ENCODE results near the gene DTX4. TPM values are rescaled to one million over a fixed set of nuclear protein-coding genes. Genes with fewer than 3 reads are reported as not detected.
"Not testable (repeated sequence)": the region's sequence is repeated elsewhere in the genome, so short reads cannot be mapped to it uniquely, and the experiment has no call there.

Gene DTX4
- polyA plus RNA-seq (ENCODE audit: insufficient read length in 4 of 4), result 10 to 100 TPM; 42.0 to 52.5 (median 45.3) TPM

DNA sequence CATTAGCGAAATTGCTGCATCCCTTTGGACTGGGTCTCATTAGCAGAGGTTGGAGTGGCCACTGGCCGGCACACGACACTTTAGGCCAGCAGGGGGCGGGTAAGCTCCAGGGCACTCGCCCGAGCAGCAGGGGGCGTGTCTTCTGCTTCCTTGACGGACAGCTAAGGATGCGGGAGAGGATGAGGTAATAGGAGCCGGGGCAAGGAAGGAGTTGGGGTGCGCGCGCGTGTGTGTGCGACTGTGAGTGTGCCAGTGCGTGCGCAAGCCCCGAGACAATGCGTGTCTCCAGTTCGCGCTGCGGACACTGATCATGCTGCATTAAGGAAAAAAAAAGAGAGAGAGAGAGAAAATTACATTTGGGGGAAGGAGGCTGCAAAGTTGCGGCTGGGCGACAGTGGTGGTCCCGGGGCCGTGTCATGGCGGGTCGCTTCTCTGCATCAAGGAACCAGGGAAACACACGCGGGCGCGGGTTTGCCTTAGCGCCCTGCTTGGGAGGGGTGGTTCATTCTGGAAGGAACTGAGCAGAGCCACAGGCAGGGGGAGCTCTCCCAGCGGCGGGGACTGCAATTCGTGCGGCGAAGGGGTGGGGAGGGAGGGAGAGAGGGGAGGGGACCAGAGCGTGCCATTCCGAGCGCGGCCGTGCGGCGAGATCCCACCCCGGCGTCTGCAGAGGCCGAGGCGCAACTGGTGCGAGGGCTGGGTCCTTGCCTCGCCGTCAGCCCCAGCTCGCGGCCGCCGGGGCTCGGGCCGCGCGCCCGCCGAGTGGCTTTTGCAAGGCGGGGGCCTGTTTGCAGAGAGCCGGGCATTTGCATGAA, at the start of gene DTX4:
TSS of gene DTX4 (plus strand) at position 625 of the 815 bp plus-strand sequence. CDS start 464 bp downstream, outside the sequence.
- peak; percentile 84 to 87 (median 84) for DNase-seq (ENCODE audit: low read depth in 4 of 4, low spot score in 3 of 4)

DNA sequence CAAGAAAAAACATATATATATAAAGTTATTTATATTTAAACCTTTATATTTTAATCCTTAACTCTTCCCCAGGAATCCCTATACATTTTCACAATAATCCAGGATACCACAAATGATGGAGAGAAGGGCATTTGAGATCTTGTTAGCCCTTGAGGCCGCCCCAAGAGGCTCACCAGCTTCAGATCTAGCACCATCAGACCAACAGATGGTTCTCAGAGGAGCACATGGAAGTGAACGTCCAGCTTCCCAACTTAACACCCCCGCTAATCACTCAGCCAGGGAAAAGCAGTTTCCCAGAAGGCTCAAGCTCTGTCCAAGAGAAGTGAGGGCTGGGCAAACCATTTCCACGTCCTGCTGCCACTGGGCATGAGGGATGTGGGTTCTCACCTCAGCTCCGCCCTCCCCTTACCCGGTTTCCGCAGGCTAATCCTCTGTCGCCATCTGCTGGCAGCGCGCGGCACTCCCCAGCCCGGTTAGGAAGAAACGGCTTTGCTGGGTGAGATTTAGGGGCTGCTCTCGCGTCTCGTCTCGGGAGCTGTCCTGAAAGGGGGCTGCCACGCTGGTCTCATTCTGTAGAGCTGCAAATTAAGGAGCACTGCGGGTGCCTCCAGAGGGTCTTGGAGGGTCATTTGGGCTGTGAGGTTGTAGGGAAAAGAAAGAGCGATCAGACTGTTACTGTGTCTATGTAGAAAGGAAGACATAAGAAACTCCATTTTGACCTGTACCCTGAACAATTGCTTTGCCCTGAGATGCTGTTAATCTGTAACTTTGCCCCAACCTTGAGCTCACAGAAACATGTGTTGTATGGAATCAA, 36.1 kb upstream of the DTX4 start:
- DNase-seq (ENCODE audit: low read depth in 4 of 4, low spot score in 3 of 4), result peak in 3 of 4 donors; percentile 60 to 75 (median 72)

DNA sequence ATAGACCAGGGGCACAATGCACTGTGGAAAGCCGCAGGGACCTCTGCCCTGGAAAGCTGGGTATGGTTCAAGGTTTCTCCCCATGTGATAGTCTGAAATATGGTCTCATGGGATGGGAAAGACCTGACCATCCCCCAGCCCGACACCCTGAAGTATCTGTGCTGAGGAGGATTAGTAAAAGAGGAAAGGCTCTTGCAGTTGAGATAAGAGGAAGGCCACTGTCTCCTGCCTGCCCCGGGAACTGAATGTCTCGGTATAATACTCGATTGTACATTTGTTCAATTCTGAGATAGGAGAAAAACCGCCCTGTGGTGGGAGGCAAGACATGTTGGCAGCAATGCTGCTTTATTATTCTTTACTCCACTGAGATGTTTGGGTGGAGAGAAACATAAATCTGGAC, 35.4 kb upstream of the DTX4 start:
- DNase-seq (ENCODE audit: low read depth in 4 of 4, low spot score in 3 of 4), result not testable (repeated sequence)

DNA sequence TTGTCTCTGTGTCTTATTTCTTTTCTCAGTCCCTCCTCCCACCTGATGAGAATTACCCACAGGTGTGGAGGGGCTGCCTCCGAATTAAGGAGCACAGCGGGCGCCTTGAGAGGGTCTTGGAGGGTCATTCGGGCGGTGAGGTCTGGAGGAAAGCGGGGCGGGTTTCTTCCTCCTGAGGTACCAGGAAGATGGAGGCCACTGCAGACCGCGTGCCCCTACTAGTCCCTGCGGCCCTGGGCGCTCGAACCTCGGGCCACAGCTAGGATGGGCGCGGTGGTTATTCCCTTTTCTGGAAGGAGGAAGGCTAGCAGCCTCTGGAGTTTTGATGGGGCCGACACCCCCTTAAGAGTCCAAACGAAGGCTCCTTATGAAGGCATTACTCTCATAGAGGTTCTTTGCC, 34.7 kb upstream of the DTX4 start:
- DNase-seq (ENCODE audit: low read depth in 4 of 4, low spot score in 3 of 4), result no peak

DNA sequence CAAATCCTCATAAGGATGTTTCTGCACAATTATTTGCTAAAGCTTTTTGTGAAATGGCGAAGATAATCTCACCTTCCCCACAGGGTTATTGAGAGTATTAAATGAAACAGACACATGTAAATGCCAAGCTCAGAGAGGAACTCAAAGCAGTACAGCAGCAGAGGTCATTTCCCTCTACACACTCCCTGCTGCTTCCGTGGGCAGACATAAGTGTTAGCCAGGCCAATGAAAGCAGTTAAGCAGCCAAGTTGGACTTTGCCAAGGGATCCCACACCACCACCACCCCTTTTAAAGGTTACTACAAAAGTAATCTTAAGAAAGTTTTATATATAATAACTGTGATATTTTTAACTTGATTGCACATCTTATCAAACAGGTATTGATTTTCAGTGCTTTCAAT, 33.3 kb upstream of the DTX4 start:
- no peak for DNase-seq (ENCODE audit: low read depth in 4 of 4, low spot score in 3 of 4)

DNA sequence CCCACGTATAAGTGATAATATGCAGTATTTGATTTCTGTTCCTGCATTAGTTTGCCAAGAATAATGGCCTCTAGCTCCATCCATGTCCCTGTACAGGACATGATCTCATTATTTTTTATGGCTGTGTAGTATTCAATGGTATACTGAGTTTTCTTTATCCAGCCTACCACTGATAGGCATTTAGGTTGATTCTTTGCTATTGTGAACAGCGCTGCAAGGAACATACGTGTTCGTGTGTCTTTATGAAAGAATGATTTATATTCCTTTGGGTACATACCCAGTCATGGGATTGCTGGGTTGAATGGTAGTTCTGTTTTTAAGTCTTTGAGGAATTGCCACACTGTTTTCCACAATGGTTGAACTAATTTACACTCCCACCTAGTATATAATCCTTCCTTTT, 30.7 kb upstream of the DTX4 start:
- DNase-seq (ENCODE audit: low read depth in 4 of 4, low spot score in 3 of 4), result no peak

DNA sequence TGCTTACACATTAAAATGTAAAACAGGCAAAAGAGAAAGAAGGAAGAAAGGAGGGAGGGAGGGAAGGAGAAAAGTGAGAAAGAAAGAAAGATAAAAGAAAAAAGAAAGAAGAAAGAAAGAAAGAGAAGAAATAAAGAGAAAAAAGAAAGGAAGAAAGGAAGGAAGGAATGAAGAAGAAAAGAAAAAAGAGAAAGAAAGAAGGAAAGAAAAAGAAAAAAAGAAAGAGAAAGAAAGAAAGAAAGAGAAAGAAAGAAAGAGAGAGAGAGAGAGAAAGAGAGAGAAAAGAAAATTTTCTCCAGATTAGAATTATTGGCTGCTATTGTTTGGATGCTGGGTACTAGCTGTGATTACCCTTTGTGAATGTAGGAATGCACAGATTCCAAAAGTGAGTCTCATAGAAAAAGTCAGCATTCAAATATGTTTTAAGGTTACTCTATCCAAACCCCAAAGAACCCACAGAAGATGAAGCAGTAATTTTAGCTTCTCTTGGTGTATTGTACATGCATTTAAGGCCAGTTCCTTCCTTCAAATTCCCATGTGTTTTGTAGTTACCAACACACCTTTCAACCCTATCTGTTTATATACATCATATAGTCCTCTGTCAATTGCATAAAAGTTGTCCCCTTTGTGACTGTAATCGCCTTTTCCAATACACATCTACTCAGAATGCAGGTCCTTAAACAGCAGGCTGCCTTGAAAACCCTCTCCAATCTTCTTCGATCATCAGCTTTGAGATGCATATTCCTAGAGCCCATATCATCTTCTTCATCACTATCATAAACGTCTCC, 30.1 kb upstream of the DTX4 start:
- no peak for DNase-seq (ENCODE audit: low read depth in 4 of 4, low spot score in 3 of 4)

DNA sequence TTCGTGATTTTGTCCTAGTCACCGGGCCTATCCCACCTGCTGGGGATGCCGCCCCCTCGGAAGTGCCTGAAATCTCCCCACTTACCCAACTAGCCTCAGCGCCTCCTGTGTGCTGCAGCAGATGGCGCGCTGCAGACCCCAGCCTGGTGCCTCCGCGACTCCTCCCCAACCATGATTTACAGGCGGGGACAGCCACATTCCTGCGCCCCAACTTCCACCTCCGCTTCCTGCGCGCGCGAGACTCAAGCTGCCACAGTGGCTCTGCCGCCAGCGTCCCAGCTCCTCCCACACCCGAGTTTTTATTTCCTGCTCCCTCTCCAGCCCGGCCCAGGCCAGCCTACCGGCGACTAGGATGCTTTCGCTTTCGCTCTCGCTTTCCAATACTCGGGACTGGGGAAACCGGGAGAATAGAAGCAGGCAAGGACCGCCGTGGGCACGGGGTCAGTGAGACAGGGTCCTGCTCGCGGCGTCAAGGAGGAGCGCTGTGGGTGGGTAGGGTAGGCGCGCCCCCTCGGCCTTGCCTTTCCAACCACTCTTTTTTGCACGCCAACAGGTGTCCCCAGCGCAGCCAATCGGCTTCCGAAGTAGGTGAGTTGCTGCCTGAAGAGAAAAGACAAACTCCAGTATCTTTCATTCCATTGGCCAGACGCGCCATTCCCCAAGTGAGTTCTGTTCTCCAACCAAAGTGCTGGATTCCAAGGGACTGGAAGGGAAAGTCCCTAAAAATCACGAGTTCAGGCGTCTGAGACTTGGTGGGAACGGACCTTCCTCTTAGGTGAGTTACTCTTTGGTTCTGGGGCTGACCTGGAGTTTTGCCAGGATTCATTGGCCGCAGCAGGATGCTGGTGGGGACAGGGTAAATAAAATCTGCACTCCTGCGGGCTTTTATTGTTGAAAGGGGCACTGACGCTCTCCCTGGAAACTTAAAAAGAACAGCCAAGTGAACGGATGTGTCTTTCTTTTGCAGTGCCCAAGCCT, 29.1 kb upstream of the DTX4 start, which contains the start of gene FAM111A:
TSS of gene FAM111A (plus strand) at position 327 of the 978 bp plus-strand sequence. CDS start 6,017 bp downstream, outside the sequence.
- DNase-seq (ENCODE audit: low read depth in 4 of 4, low spot score in 3 of 4), result peak; percentile 75 to 79 (median 76)

DNA sequence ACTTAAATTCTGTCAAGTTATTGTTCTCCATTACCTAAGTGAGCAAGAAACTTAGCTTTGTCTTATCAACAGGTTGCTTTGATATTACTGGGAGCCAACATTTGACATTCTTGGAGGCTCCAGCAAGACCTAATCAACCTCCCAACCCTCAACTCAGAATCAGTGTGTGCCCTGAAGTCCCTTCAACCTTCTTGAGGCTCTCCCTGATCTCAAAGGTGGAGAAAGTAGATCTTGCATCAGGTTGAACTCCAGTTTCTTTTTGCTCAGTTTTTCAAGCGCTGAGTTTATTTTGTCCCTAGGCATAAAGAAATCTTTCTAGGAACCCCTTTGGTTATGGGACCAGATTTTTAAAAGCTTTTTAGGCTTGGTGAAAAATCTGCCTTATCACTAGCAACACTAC, 27.8 kb upstream of the DTX4 start:
- DNase-seq (ENCODE audit: low read depth in 4 of 4, low spot score in 3 of 4), result no peak

DNA sequence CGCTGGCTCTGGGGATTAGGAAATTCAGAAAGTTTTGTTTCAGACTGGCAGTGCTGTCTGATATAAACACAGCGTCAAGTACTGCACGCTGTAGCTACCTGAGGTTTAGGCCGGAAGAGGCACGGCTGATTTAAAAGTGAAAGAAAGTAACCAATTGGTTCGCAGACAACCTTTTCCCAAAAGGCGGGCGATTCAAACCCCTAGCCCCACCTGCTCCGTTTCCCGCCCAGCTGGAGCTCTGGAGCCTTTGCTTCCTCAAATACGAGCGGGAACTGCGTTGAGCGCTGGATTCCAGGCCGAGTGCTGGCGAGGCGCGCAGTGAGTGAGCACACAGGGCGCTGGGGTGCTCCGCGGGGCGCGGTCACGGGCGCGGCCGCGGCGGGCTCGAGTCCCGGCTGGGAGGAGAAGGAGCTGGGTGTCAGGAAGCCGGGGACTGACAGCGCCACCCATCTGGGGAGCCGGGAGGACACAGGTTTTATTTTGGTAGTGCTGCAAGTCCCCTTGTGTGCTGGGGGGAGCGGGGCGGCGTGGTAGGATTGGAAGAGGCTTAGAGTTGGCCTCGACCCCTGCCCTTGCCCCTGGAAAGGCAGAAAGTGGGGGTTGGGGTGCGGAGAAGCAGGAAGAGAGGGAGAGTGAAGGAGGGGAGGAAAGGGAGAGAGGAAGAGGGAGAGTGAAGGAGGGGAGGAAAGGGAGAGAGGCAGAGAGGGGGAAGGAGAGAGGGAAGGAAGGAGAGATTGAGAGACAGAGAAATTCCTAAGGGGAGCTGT, 27.2 kb upstream of the DTX4 start:
- peak; percentile 72 to 79 (median 76) for DNase-seq (ENCODE audit: low read depth in 4 of 4, low spot score in 3 of 4)

DNA sequence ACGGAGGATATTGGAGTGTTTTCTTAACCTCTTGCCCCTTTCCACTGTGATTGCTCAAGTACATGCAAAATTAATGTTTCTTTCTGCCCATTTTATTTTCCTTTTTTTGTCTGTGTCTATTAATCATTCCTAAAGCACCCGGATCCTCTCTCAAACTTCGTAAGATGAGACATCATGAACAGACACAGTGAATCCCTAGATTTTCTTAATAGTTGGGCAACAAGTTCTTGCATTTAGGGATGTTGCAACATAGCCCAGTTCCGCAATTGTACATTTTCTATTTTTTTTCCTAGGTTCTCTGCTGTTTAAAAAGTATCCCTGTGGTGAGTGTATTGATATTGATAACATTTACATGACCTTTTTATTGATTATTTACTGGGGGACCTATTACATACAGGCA, 26.4 kb upstream of the DTX4 start:
- no peak for DNase-seq (ENCODE audit: low read depth in 4 of 4, low spot score in 3 of 4)

DNA sequence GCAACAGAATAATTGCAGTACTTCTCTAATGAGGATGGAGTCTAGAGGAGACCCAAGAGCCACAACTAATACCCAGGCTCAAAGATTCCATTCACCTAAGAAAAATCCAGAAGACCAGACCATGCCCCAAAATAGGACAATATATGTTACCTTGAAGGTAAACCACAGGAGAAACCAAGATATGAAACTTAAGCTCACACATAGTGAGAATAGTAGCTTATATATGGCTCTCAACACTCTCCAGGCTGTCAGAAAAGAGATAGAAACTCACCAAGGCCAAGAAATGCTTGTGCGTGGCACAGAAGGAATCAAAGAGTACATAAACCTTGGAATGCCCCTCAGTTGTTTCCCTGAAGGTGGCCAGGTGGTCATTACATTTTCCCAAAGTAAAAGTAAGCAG, 20.2 kb upstream of the DTX4 start:
- no peak for DNase-seq (ENCODE audit: low read depth in 4 of 4, low spot score in 3 of 4)

DNA sequence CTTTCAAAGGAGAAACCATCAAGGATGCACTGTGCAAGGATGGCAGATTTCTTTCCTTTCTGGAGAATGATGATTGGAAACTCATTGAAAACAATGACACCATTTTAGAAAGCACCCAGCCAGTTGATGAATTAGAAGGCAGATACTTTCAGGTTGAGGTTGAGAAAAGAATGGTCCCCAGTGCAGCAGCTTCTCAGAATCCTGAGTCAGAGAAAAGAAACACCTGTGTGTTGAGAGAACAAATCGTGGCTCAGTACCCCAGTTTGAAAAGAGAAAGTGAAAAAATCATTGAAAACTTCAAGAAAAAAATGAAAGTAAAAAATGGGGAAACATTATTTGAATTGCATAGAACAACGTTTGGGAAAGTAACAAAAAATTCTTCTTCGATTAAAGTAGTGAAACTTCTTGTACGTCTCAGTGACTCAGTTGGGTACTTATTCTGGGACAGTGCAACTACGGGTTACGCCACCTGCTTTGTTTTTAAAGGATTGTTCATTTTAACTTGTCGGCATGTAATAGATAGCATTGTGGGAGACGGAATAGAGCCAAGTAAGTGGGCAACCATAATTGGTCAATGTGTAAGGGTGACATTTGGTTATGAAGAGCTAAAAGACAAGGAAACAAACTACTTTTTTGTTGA, 19.5 kb upstream of the DTX4 start:
- no peak for DNase-seq (ENCODE audit: low read depth in 4 of 4, low spot score in 3 of 4)

DNA sequence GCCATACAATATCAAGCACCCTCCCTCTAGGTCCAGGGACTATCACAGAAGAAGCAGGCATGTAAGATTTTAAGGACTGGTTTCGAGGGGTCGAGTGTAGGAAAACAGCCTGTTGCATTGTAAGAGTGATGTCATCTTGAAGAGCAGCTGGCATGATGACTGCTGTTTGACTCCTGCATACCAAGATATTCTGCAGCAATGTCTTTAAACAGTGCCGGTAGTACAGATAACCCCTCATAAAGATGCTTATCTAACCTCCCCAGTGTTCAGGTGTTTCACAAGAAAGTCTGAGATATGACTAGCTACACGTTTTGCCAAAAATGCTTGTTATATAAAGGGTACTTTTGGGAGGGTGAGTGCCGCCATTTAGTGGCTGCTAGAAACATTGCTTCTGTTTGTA, 17.3 kb upstream of the DTX4 start:
- no peak for DNase-seq (ENCODE audit: low read depth in 4 of 4, low spot score in 3 of 4)

DNA sequence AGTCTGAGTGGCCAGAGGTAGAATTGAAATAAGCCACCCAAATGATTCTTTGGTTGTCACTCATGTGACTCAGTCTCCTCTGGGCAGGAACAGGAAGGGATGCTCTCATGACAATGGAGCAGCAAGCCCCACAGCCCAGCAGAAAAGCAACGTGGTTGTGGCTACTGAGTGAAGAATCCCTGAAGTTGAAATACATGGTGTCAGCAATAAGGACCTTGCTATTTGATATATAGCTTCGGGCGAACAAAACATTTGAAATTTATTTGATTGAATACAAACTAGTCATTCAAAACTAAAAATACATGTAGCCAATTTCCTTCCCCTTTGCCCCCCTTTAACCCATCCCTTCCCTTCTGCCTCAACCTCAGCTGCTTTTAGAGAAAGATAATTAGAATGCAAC, 14.5 kb upstream of the DTX4 start:
- no peak for DNase-seq (ENCODE audit: low read depth in 4 of 4, low spot score in 3 of 4)

DNA sequence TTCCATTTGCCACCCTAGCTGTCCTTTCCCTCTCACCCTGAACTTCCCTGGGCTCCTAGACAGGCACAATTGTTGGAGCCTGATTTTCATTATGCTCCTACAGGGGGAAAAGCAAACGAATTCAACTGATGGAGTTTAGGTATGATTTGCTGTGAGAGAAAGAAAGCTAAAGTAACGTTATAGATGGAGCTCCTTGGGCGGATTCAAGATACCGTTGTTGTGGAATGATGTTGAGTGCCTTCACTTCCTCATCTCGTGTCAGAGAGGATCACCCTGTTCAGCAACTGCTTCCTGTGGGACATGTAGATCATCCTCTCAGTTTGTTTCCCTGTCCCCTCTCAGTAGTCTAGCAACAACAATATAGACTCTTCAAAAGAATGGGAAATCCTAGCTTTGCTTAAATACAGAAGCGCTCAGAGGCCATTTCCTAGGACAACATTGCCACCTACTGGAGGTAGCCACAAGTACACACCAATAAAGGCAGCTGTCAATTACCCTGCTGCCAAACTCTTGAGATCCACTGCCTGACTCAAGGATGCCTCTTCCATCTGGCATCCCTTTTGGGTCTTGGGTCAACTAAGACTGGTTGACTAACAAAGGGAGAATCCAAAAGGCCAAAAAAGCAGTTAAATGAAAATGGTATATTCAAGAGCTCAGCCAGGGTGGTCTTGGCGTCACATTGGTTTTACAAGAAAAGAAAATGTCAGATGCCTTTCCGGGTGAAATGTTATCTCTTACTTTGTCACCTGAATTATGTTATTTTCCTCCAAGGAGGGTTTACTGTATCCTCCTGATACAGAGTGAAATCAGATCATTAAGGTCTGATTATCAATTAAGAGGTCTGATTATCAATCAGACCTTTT, 13.5 kb upstream of the DTX4 start:
- peak in 1 of 4 donors; percentile 61 for DNase-seq (ENCODE audit: low read depth in 4 of 4, low spot score in 3 of 4)

DNA sequence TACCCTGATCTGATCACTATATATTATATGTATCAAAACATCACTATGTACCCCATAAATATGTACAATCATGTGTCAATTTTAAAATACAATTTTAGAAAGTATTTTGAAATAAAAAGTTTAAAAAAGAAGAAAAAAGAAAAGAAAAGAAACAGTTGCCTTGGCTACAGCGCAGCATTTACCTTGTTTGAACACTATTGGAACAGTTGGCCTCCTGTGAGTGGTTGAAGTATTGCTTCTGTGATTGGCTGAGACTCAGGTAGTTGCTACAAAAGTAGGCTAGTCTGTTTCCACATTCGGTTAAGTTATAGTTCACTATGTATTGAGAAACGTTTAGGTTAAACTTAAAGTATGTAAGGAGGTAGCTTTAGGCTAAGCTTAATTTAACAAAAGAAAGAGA, 7.9 kb upstream of the DTX4 start:
- DNase-seq (ENCODE audit: low read depth in 4 of 4, low spot score in 3 of 4), result no peak
